Measurements from ENCODE around the gene CFAP141.
"Not testable (repeated sequence)": the region's sequence is repeated elsewhere in the genome, so short reads cannot be mapped to it uniquely, and the experiment has no call there.

CFAP141 gene

GRCh38 chr1:154207262-154207661 is 1.1 kb upstream of the CFAP141 start:
- Mint-ChIP-seq H3K36me3 (ENCODE audit: low read depth) (peaks cover 52% of the 10 kb centered on the region), H3K4me1 (no peaks in the 10 kb centered on the region), H3K27me3 (ENCODE audit: low read depth) (no peaks in the 10 kb centered on the region), H3K9me3 (no peaks in the 10 kb centered on the region), H3K27ac (no peak overlapping the region), H3K4me3 (no peak overlapping the region)
- no peak for TF ChIP-seq CTCF (IDR thresholded peaks at IDR 0.05; ENCODE audit: unreplicated experiment in 3 of 3)

- H3K9me3 Mint-ChIP-seq; H3K27me3 Mint-ChIP-seq (ENCODE audit: low read depth); H3K4me3 Mint-ChIP-seq; H3K4me1 Mint-ChIP-seq: not testable (repeated sequence)
- Mint-ChIP-seq H3K27ac (peak overlapping the region in 2 of 3 experiments; percentile 26 to 75), H3K36me3 (ENCODE audit: low read depth) (peaks cover 43% of the 10 kb centered on the region)
Measured at GRCh38 chr1:154205778-154206177, 355 bp downstream of the CFAP141 start.

GRCh38 chr1:154199563-154199879 is 6.6 kb downstream of the CFAP141 start:
- Mint-ChIP-seq H3K9me3 (no peaks in the 10 kb centered on the region), H3K4me3 (no peak overlapping the region), H3K27ac (no peak overlapping the region)

GRCh38 chr1:154198756-154199562 is 7.2 kb downstream of the CFAP141 start:
- Mint-ChIP-seq H3K9me3 (no peaks in the 10 kb centered on the region), H3K27ac (no peak overlapping the region), H3K27me3 (ENCODE audit: low read depth) (peaks cover 4% of the 10 kb centered on the region), H3K4me3 (no peak overlapping the region), H3K36me3 (ENCODE audit: low read depth) (no peaks in the 10 kb centered on the region), H3K4me1 (peaks cover 19% of the 10 kb centered on the region)
- peak; percentile 50 to 59 (median 59) for TF ChIP-seq CTCF (IDR thresholded peaks at IDR 0.05; ENCODE audit: unreplicated experiment in 3 of 3)

More at GRCh38 chr1:154199563-154199879, 6.6 kb downstream of the CFAP141 start:
- Mint-ChIP-seq H3K4me1 (peaks cover 16% of the 10 kb centered on the region), H3K27me3 (ENCODE audit: low read depth) (no peaks in the 10 kb centered on the region), H3K36me3 (ENCODE audit: low read depth) (no peaks in the 10 kb centered on the region)
- TF ChIP-seq CTCF (IDR thresholded peaks at IDR 0.05; ENCODE audit: unreplicated experiment in 3 of 3) = no peak

GRCh38 chr1:154193821-154194220 is 12.3 kb downstream of the CFAP141 start:
- H3K9me3 Mint-ChIP-seq = no peaks in the 10 kb centered on the region
- H3K36me3 Mint-ChIP-seq (ENCODE audit: low read depth) = no peaks in the 10 kb centered on the region
- TF ChIP-seq CTCF (IDR thresholded peaks at IDR 0.05; ENCODE audit: unreplicated experiment in 3 of 3) = no peak
- peaks cover 35% of the 10 kb centered on the region for H3K4me1 Mint-ChIP-seq
- peak overlapping the region in 1 of 3 experiments; percentile 15 for H3K4me3 Mint-ChIP-seq
- H3K27ac Mint-ChIP-seq = no peak overlapping the region
- peaks cover 10% of the 10 kb centered on the region for H3K27me3 Mint-ChIP-seq (ENCODE audit: low read depth)

GRCh38 chr1:154192476-154192875 is 13.7 kb downstream of the CFAP141 start:
- Mint-ChIP-seq H3K27me3 (ENCODE audit: low read depth) (peaks cover 10% of the 10 kb centered on the region), H3K36me3 (ENCODE audit: low read depth) (no peaks in the 10 kb centered on the region), H3K4me1 (peaks cover 40% of the 10 kb centered on the region), H3K9me3 (no peaks in the 10 kb centered on the region), H3K4me3 (peak overlapping the region in 2 of 3 experiments; percentile 78 to 90), H3K27ac (peak overlapping the region; percentile 79 to 91 (median 79))
- no peak for TF ChIP-seq CTCF (IDR thresholded peaks at IDR 0.05; ENCODE audit: unreplicated experiment in 3 of 3)

All from nephron (organoid).